Stimulated activated CD4-positive, alpha-beta T cell treated with anti-CD3 and anti-CD28 coated beads, Interleukin-12 subunit alpha, Interleukin-12 subunit beta, amount 100 ng/mL, for 24 hours (primary cell): ENCODE results near the gene ZDHHC21.

ENCODE experiments used
- DNase-seq, 2 experiments: peaks; one replicate each; pipeline ENCODE4 v3.0.0-alpha.2; 2020; ENCODE audit warnings: low read depth in 2 of 2

The ZDHHC21 gene

GRCh38 chr9:14616188-14616982 is 76.8 kb downstream of the ZDHHC21 start:
- DNase-seq: no peak

GRCh38 chr9:14608540-14608939 is 84.7 kb downstream of the ZDHHC21 start:
- DNase-seq: no peak

- no peak for DNase-seq
These were observed 95.9 kb downstream of the ZDHHC21 start for GRCh38 chr9:14597171-14597799.

GRCh38 chr9:14593406-14593805 is 99.8 kb downstream of the ZDHHC21 start:
- DNase-seq: no peak

GRCh38 chr9:14591411-14591810 is 101.8 kb downstream of the ZDHHC21 start:
- no peak for DNase-seq

GRCh38 chr9:14585730-14586473 is 107.3 kb downstream of the ZDHHC21 start:
- DNase-seq: peak in 1 of 2 experiments; percentile 11

GRCh38 chr9:14584571-14584970 is 108.7 kb downstream of the ZDHHC21 start:
- DNase-seq: no peak

GRCh38 chr9:14578030-14578429 is 115.2 kb downstream of the ZDHHC21 start:
- no peak for DNase-seq

- no peak for DNase-seq
These were observed 119.1 kb downstream of the ZDHHC21 start for GRCh38 chr9:14574173-14574572.

- DNase-seq: no peak
These were observed 119.9 kb downstream of the ZDHHC21 start for GRCh38 chr9:14573319-14573718.

GRCh38 chr9:14565352-14566016 is 127.7 kb downstream of the ZDHHC21 start:
- no peak for DNase-seq

- no peak for DNase-seq
These were observed 129.2 kb downstream of the ZDHHC21 start for GRCh38 chr9:14563902-14564624.

GRCh38 chr9:14561929-14562405 is 131.3 kb downstream of the ZDHHC21 start:
- DNase-seq: no peak
